ENCODE measurements around the gene RAB27A.

GRCh38 chr15:55231455-55231854 is 58.2 kb downstream of the RAB27A start:
- TF ChIP-seq, protein P1, sequence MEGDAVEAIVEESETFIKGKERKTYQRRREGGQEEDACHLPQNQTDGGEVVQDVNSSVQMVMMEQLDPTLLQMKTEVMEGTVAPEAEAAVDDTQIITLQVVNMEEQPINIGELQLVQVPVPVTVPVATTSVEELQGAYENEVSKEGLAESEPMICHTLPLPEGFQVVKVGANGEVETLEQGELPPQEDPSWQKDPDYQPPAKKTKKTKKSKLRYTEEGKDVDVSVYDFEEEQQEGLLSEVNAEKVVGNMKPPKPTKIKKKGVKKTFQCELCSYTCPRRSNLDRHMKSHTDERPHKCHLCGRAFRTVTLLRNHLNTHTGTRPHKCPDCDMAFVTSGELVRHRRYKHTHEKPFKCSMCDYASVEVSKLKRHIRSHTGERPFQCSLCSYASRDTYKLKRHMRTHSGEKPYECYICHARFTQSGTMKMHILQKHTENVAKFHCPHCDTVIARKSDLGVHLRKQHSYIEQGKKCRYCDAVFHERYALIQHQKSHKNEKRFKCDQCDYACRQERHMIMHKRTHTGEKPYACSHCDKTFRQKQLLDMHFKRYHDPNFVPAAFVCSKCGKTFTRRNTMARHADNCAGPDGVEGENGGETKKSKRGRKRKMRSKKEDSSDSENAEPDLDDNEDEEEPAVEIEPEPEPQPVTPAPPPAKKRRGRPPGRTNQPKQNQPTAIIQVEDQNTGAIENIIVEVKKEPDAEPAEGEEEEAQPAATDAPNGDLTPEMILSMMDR (IDR thresholded peaks at IDR 0.05) = no peak
- TF ChIP-seq POLR2A (IDR thresholded peaks at IDR 0.05) = no peak

Measured in tibial nerve (tissue), 3 donors.